ENCODE data around the gene SMCO4. TPM values are rescaled to one million over a fixed set of nuclear protein-coding genes. Genes with fewer than 3 reads are reported as not detected.

Gene SMCO4
- total RNA-seq, 1 donor from 2014 or later: 6.8 TPM

- no peak for TF ChIP-seq CTCF (IDR thresholded peaks at IDR 0.05; ENCODE audit: unreplicated experiment)
- Mint-ChIP-seq H3K4me3 (no peak overlapping the region), H3K27me3 (ENCODE audit: low read depth) (no peaks in the 10 kb centered on the region), H3K4me1 (peaks cover 8% of the 10 kb centered on the region), H3K36me3 (peaks cover 3% of the 10 kb centered on the region), H3K27ac (no peak overlapping the region), H3K9me3 (no peaks in the 10 kb centered on the region)
- no peak for DNase-seq (ENCODE audit: low spot score in 2 of 2, unreplicated experiment in 2 of 2)
Measured at GRCh38 chr11:93490996-93491618, 52.1 kb downstream of the SMCO4 start.

GRCh38 chr11:93489841-93490240 lies 53.4 kb downstream of the SMCO4 start:
- Mint-ChIP-seq H3K36me3 (no peaks in the 10 kb centered on the region), H3K9me3 (no peaks in the 10 kb centered on the region), H3K27me3 (ENCODE audit: low read depth) (no peaks in the 10 kb centered on the region), H3K27ac (no peak overlapping the region), H3K4me3 (no peak overlapping the region), H3K4me1 (peaks cover 12% of the 10 kb centered on the region)
- TF ChIP-seq CTCF (IDR thresholded peaks at IDR 0.05; ENCODE audit: unreplicated experiment): no peak
- DNase-seq (ENCODE audit: low spot score in 2 of 2, unreplicated experiment in 2 of 2): no peak

GRCh38 chr11:93487032-93487483 lies 56.1 kb downstream of the SMCO4 start:
- Mint-ChIP-seq H3K27me3 (ENCODE audit: low read depth) (no peaks in the 10 kb centered on the region), H3K36me3 (no peaks in the 10 kb centered on the region), H3K9me3 (no peaks in the 10 kb centered on the region), H3K27ac (no peak overlapping the region), H3K4me3 (no peak overlapping the region), H3K4me1 (peaks cover 12% of the 10 kb centered on the region)
- no peak for TF ChIP-seq CTCF (IDR thresholded peaks at IDR 0.05; ENCODE audit: unreplicated experiment)
- no peak for DNase-seq (ENCODE audit: low spot score in 2 of 2, unreplicated experiment in 2 of 2)

- H3K27ac Mint-ChIP-seq: no peak overlapping the region
- no peaks in the 10 kb centered on the region for H3K36me3 Mint-ChIP-seq
- H3K27me3 Mint-ChIP-seq (ENCODE audit: low read depth): no peaks in the 10 kb centered on the region
- no peaks in the 10 kb centered on the region for H3K9me3 Mint-ChIP-seq
- no peak for TF ChIP-seq CTCF (IDR thresholded peaks at IDR 0.05; ENCODE audit: unreplicated experiment)
- H3K4me3 Mint-ChIP-seq: no peak overlapping the region
- H3K4me1 Mint-ChIP-seq: peaks cover 10% of the 10 kb centered on the region
- no peak for DNase-seq (ENCODE audit: low spot score in 2 of 2, unreplicated experiment in 2 of 2)
Measured at GRCh38 chr11:93485983-93486382, 57.2 kb downstream of the SMCO4 start.

GRCh38 chr11:93484716-93485115 lies 58.5 kb downstream of the SMCO4 start:
- TF ChIP-seq CTCF (IDR thresholded peaks at IDR 0.05; ENCODE audit: unreplicated experiment): no peak
- Mint-ChIP-seq H3K4me3 (no peak overlapping the region), H3K27ac (no peak overlapping the region), H3K27me3 (ENCODE audit: low read depth) (no peaks in the 10 kb centered on the region), H3K4me1 (peaks cover 4% of the 10 kb centered on the region), H3K9me3 (no peaks in the 10 kb centered on the region), H3K36me3 (no peaks in the 10 kb centered on the region)
- DNase-seq (ENCODE audit: low spot score in 2 of 2, unreplicated experiment in 2 of 2): no peak

- no peak for TF ChIP-seq CTCF (IDR thresholded peaks at IDR 0.05; ENCODE audit: unreplicated experiment)
Measured at GRCh38 chr11:93482556-93482955, 60.6 kb downstream of the SMCO4 start.

More at GRCh38 chr11:93482556-93482955, 60.6 kb downstream of the SMCO4 start:
- no peak overlapping the region for H3K27ac Mint-ChIP-seq
- H3K4me1 Mint-ChIP-seq: peaks cover 11% of the 10 kb centered on the region
- H3K36me3 Mint-ChIP-seq: no peaks in the 10 kb centered on the region
- no peak for DNase-seq (ENCODE audit: low spot score in 2 of 2, unreplicated experiment in 2 of 2)
- H3K27me3 Mint-ChIP-seq (ENCODE audit: low read depth): no peaks in the 10 kb centered on the region
- H3K4me3 Mint-ChIP-seq: no peak overlapping the region
- no peaks in the 10 kb centered on the region for H3K9me3 Mint-ChIP-seq
